SK-N-DZ (cell line): ENCODE data around the gene CSNK1G3. TPM values are rescaled to one million over a fixed set of nuclear protein-coding genes. Genes with fewer than 3 reads are reported as not detected.
A peak's percentile ranks its signal among the peaks of the same experiment; 100 is the strongest.
"Not testable (repeated sequence)": the region's sequence is repeated elsewhere in the genome, so short reads cannot be mapped to it uniquely, and the experiment has no call there.

Source experiments
- DNase-seq: peaks from one replicate; pipeline ENCODE4 v3.0.0-alpha.2; 2015; ENCODE audit warnings: low spot score
- polyA plus RNA-seq, 2 experiments: library from polyadenylated mRNA; depleted of rRNA; stranded (reverse); fragments of >200 nt; gene quantifications; 2 replicates each; pipeline ENCODE4 v1.2.3, GENCODE V29; 2014

CSNK1G3 gene
- polyA plus RNA-seq (2014; cell fraction: cytosol; rRNA removed): 32.1 and 40.8 TPM in 2 replicates
- 26.0 and 30.0 TPM in 2 replicates for polyA plus RNA-seq (2014; cell fraction: nucleus; rRNA removed)

DNA sequence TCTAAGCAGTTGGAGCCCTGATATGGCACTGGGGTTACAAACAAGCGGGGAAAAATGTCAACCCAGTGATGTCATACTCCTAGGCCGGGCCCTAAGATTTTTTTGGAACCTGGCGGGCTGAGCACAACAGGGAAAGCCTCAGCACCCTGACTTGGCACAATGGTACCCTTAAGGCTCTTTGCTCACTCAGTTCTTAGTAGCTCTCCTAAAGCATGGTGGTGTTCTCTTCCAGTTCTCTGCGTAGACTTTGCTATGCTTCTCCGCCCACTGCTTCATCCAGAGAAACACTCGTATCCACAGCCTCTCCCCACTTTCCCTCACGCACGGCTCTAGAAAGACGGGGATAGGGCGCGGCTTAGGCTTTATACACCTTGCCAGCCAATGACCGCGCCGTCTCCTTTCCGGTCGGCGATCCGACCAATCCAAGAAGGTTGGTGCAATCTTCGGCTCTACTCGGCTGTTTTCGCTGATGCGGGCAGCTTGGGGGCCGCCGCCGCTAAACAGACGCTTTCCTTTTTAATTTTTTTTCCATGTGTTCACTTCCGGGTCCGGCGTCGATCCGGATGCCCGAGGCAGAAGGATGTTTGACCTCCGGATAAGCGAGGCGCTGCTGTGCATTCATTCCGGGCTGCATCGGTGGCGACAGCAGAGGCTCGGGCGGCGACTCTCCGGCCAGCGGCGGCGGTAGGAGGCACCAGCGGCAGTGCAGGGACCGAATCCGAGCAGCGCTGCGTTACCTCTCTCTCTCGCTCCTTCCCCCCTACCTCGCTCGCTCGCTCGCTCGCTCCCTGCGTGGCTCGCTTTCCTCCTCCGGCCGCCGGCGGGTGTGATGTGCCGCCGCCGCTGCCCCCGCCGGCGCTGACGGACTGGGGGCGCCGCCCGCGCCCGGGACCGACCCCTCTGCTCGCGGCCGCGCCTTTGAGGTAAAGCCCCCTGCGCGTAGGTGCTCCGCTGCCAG is at the start of gene CSNK1G3:
CSNK1G3 (plus strand) TSS at position 530 of the 958 bp plus-strand sequence. CDS start 33,487 bp downstream, outside the sequence.
- peak; percentile 98 for DNase-seq

DNA sequence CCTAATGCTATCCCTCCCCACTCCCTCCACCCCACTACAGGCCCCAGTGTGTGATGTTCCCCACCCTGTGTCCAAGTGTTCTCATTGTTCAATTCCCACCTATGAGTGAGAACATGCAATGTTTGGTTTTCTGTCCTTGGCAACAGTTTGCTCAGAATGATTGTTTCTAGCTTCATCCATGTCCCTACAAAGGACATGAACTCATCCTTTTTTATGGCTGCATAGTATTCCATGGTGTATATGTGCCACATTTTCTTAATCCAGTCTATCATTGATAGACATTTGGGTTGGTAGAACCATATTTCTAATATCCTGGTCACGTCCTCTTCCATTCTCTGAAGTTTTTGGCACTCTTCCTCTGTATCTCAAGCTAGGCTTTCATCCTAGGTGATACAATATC is 45.1 kb upstream of the CSNK1G3 start:
- not testable (repeated sequence) for DNase-seq

DNA sequence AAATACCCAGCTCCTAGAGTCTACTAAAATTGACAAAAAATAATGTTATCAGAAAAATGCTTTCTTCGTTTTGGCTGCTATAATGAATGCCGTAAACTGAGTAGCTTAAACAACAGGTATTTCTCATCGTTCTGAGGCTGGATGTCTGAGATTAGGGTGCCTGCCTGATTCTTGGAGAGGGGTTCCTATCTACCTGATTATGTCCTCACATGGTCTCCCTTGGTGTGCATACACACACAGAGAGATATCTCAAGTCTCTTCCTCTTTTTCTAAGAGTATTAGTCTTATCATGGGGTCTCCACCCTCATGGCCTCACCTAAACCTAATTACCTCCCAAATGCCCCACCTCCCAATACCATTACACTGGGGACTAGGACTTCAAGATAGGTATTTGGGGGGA is 40.6 kb upstream of the CSNK1G3 start:
- DNase-seq: no peak

DNA sequence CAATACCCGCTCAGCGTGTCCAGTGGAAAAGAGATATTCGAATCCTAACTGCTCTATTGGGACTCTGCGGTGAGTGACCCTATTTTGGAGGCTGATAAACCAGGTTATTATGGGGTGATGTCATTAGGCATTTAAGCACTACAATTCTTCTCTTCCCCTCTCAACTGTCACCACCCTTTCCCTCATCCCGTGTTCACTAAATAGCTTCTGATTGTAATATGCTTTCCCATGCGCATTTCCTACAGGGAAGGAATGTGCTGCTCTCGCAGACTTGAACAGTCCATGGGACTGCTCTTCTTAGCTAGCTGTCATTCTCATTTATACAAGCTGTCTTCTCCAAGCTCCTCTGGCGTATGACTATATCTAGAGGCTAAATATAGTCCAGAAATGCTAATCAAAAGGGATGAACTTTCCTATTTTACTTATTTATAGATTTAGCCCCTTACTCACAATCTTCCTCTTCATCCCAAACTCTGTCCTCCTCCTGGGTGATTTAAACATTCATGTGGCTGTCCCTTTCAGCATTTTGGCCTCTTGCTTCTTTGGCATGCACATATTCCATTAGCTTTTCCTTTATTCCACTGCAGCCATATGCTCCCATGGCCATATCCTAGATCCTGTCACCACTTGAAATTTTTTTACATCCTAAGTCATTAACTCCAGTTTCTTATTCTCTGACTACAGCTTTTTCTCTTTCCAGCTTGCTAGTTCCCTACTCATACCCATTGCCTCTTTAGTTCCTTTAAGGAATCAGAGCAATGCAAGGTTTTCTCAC is 39.6 kb upstream of the CSNK1G3 start:
- DNase-seq: no peak

DNA sequence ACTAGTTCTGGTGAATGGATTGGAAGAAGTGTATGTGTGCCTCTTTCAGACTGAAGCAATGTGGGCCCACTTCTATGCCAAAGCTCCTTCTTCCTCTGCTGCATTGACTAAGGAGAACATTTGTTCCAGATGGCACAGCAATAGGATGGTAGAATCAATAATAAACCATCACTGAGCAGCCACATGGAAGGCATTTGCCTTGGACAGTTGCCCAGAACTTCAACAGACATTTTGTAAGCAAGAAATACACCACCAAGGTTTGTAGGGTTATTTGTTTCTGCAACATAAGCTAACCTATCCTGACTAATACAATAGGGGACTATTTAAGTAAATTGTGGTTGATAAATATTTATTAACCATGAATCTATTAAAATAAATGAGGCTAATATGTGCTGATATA is 37.7 kb upstream of the CSNK1G3 start:
- no peak for DNase-seq

DNA sequence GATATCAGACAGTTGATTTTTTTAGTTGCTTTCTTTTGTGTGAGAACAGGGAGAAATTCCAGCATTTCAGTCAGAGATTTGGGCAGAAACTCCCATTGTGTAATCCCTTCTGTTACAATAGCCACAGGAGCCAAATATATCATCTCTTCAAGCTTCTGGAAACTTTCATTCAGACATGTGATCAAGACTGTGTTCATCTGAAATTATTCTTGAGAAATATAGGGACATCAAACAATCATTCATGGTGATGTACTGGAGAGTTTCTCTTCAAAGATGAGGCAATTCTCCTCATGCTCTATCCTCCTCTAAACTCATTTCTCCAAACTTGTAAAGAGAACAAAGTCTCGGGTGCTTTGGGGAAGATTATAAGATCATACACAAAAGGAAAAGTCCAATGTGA is 35.2 kb upstream of the CSNK1G3 start:
- no peak for DNase-seq

DNA sequence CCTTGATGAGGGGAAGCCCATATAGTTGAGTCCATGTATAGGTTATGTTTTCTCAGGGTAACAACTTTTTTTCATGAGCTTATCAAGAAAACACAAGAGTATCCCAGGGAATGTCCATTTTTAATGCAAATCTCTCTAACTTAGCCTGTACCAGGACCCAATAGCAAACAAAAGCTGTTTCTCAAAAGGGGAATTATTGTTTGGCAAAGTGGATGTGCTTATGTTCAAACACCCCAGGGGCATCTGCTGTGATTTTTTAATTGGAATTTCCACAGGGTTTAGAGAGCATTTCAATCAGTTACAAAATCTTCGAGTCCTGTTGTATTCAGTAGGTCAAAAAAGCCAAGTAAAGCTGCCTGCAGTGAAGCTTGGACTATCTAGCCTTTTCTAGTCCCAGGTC is 33.4 kb upstream of the CSNK1G3 start:
- DNase-seq: no peak

DNA sequence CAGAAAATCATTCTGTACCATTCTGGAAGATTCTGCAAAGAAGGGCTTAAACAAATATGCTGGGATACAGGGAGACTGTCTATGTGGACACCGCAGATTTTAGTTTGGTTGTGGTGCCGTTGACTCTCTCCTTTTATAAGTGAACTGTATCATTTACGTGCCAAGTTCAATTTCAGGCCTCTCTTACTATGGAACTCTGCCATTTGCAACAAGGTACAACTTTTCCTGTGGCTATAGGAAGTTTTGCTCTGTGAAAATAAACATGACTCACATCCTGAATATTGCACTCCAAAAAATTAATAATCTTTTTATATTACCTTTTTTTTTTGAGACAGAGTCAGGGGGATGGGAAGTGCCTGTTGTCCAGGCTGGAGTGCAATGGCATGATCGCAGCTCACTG is 29.7 kb upstream of the CSNK1G3 start:
- DNase-seq: no peak

DNA sequence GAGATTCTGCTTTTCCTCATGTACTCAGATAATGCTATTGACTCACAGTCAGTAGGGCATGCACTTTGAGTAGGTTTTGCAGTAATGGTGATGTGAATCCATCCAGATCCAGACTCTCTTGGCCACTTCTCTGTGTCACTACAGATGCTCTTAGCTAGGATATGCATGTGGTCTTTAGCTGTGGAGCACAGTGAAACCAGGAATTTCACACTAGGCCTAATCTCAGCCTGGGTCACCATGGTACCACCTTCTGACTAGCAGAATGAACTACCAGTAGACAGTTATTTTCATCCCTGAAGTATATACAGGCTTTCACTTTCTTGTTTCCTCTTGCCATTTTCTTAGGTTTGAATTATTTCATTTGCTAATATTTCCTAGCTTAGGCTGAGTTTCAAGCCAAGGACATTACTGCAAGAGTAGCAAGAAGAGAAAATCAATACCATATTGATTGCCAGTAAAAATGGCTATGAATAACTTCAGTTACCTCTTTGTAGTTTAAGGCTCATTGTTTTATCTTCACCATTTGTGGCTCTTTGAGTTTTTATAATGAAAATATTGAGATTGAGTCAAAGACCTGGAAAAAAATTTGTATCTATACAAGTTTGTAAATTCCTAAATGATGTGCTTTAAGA is 28.4 kb upstream of the CSNK1G3 start:
- no peak for DNase-seq

DNA sequence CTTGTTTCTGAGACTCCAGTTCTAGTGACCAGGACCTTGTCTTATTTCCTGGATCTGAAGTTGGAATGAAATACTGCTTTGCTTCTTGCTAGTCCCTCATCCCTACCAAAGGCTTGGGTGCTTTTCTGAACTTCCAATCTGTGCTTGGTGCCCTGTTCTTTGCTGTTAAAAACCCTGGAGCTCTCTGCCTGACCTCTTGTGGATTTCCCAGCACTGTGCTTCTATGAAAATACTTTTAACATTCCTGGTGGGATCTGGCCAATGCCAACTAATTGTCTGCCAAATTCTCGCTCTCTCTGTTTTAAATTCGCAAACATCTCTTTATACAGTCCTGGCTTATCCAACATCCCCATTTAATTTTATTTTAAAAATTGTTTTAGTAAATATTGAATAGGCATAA is 26.7 kb upstream of the CSNK1G3 start:
- DNase-seq: no peak

DNA sequence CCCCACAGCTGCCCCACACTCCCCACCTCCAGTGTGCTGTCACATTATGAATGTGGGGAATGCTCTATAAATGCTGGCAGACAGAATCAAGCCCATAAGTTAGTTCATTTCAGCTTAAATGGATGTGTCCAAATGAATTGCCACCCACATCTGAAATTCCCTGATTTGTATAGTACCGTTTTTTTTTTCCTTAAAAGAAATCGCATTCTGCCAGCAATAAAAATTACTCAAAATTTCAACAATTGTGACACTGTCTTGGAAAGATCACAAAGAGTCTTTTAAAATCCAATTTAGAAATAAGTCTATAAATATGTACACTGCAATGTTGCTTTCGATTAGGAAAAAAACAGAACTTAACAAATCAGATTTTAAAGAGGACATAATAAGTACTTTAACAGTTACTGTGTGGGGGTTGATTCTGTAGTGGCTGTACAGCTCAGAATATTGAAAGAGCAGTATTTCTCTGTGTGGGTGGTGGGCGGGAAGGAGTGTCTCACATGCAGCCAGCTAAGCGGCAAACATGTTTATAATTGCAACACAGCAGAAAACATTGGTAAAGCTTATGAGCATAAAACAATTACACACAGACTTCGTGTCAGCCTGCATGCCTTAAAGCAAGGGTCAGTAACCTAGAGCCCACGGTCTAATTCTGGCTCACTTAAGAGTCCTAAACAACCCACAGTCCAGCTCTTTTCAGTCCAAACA is 24.9 kb upstream of the CSNK1G3 start:
- no peak for DNase-seq

DNA sequence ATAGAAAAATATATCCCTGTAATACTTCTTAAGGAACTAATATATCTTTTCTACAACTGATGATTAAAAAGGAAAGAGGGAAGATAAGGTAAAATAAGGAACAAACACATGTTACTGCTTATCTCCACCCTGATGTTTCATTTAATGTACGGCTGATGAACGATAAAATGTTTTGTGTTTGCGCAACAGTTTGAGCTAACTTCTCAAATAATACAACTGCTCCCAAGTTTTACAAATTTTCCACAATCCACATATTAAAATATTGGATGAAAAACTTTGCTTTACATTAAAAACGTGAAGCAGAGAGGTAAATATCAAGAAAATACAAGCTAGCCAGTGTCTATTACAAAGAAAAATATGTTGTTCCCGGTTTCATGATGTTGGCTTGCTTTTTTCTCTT is 21.0 kb upstream of the CSNK1G3 start:
- no peak for DNase-seq

DNA sequence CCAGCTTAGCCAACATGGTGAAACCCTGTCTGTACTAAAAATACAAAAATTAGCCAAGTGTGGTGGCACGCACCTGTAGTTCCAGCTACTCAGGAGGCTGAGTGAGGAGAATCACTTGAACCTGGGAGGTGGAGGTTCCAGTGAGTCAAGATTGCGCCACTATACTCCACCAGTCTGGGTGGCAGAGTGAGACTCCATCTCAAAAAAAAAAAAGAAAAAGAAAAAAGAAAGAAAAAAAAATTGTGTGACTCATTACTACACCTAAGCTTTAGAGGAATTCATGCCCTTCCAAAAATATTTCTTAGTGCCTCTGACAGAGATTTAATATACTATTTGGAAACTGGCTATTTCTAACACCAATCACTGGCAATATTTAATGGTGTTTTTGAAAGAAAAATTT is 16.8 kb upstream of the CSNK1G3 start:
- DNase-seq: not testable (repeated sequence)

DNA sequence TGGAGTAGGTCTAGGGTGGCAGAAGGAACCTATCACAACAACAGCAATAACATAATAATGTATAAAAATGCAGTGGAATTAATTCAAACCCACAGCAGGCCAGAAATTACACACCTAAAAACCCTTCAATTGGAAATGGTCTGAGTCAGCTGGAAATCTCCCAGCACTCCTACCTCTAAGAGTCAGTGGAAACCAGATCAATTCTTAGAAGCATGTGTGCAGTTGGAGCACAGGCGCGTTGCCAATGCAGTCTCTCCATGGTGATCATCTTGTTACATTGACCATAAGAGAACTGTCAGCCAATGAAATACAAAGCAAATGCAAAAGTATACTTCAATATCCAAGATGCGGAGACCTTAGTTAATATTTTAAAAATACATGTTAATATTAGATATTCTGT is 15.1 kb upstream of the CSNK1G3 start:
- DNase-seq: no peak

DNA sequence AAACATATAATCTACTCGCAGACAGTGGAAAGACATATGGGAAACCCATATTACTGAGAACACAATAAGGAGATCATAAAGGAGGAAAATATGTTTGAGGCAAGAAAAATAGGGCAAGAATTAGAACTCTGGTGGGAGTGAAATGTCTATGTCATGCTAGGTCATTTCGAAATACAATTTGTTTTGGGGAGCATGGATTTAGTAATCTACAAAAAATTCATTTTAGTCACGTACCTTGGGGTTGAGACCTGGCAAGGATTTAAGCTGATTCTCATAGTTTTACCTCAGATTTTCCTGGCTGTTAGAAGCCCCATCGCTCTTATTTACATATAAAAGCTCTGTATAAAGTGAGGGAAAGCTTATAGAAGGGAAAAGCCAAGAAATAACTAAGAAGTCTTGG is 11.5 kb upstream of the CSNK1G3 start:
- DNase-seq: no peak

DNA sequence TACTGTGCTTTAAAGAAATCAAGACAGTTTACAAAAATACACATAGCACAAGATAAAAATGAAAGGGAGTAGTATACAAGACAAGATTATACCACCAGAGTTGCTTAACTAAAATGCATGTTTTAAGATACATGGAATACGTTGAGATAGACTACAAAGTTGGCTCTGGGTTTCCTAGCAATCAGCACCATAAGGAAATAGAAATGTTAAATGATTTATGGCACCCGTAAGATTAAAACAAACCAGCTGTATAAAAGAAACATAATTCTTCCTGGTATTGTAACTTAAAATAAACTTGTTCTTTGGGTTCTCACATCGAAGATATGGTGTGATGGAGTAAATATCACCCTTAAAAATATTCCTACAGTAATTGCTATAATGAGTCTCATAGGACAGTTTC is 9.9 kb upstream of the CSNK1G3 start:
- DNase-seq: no peak

DNA sequence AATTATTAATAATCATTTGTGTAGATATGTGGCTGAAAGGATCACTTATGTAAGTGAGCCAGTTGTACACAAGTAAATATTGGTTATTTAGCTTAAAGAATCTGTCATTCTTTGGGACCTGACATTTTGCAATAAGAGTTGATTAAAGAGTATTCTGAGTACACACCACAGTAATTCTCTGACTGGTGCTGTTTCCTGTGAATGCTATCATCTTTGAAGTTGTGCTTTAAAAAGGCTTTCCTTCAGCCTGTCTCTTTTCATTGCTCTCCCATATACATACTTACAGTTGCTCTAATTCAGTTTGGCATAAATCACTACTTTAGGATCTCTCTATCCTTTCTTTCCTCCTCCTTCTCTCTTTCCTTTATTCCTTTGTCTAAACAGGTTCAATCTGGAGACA is 8.7 kb upstream of the CSNK1G3 start:
- no peak for DNase-seq

DNA sequence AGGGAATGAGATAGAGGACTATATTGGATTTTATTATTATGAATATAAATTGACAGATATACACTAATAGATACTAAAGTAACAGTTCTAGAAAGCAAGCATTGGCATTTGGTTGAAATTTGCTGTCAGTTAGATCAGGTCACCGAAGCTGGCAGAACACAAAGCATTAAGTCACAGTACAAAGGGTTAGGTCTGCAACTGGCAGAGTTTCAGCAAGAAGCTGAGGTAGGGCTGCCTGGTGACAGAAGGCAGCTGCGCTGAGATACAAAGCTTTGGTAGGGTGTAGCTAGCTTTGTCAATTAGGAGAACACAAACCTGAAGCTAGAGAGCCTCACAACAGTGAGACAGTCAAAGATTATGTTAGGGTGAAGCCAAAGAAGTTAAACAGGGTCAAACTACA is 6.3 kb upstream of the CSNK1G3 start:
- DNase-seq: no peak

DNA sequence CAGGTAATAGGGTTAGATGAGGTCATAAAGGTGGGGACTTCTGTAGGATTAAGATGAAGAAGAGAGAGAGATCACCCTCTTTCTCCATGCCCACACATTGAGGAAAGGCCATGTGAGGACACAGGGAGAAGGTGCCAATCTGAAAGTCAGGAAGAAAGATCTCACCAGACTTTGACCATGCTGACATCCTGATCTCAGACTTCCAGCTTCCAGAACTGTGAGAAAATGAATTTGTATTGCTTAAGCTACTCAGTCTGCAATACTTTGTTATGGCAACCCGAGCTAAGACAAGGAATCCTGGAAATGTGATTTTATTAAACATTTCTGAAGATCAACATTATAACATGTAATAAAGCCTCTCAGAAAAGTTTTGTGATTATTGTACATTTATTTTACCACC is 3.5 kb upstream of the CSNK1G3 start:
- DNase-seq: no peak

DNA sequence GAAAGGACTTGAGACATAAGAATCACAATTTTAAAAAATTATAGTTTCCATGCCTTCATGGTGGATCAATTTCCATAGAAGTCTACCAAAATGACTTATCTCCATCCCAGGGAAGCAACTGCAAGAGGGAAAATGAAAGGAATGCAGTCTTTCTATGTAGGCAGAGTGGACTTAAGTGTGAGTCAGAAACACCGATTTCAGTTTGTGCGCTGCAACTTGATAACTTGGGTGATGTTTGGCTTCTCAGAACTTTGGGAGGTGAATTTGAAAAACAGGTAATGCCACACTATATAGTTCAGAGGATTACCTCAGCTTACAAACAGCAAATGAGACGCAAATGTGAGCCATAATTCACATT is 708 bp upstream of the CSNK1G3 start:
- no peak for DNase-seq

DNA sequence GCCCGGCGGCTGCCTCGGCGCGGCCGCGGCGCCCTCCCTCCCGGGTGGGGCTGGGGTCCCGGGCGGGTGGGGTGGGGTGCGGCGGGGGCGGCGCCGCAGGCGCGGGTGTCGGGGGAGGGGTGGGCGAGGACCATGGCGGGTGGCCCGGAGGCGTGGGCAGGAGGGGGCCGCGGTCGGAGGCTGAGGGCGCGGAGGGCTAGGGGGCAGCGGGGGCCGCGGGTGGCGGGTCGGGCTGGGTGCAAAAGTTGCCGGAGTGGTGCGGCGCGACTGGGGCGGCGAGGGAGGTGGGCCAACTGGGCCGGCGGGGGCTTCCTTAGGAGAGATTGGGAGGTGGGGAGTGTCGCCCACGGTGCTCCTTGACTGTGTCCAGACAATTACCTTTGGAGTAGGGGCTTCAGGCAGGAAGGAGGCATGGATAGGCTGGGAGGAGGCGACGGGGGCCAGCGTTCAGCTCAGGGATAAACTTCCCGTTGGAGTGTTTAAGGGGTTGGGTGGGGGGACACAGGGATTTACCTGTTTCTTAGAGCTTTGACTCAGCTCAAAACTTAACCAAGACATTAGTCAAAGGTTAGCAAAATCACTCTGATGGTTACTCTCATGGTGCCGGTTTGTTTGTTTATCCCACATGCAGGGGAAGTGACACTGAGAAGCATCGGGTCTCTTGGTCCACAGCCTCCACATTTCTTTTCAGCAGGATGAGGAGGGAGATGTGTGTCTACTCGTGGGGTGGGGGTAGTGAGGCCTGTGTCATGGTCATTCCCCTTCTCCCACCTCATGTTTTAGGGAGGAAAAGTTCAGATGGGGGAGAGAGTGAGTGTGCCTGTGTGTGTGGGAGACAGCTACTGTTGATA is 859 bp downstream of the CSNK1G3 start:
- DNase-seq: peak; percentile 52
